HepG2 (cell line): ENCODE data around the gene DNAJC5. TPM values are rescaled to one million over a fixed set of nuclear protein-coding genes. Genes with fewer than 3 reads are reported as not detected.

Source experiments
- ATAC-seq: fragments of 200-7000 bp; cut with Tn5 transposase; 3 replicates; pipeline ENCODE4 v1.9.1; 2020; ENCODE audit warnings: mild to moderate bottlenecking, moderate library complexity
- BruUV-seq: library from RNA; stranded (reverse); fragments of 400-500 nt; replicated peaks from 2 replicates; lab custom pipeline; 2021; lab: Mats Ljungman, UMichigan
- CTCF ChIA-PET: fragments of 300-600 bp; formaldehyde crosslinking; extraction: SDS; loops from one replicate; lab custom pipeline; 2021; ENCODE audit warnings: low total read pairs, inconsistent platforms, low intra/inter-chr PET ratio; lab: Yijun Ruan, JAX
- POLR2A ChIA-PET: fragments of 350-600 bp; sonication (Branson Sonifier 250); formaldehyde crosslinking; loops from one replicate; lab custom pipeline; 2020; ENCODE audit warnings: antibody characterized with exemption, inconsistent platforms; lab: Yijun Ruan, JAX
- DNase-seq: peaks from one replicate; pipeline ENCODE4 v3.0.0-alpha.2; 2015; ENCODE audit warnings: low spot score
- FAIRE-seq: peaks from 3 replicates; lab custom pipeline; 2011; peaks lifted over from hg19 to GRCh38; lab: Jason Lieb, UNC
- H2AFZ ChIP-seq: one replicate; pipeline ENCODE4 v1.6.1; 2011; ENCODE audit warnings: low read length, inconsistent platforms
- H3K27ac ChIP-seq: fragments of 300-600 bp; 3 replicates; pipeline ENCODE4 v1.8.0; 2011; ENCODE audit warnings: mixed run types, mild to moderate bottlenecking, mixed read lengths, low read length, inconsistent platforms; ENCODE audit not compliant: insufficient read depth; ENCODE audit errors: extremely low read length
- H3K27me3 ChIP-seq, 2 experiments: fragments of 200-600 bp in 1 of 2; 2 replicates in 1 of 2; 3 replicates in 1 of 2; pipeline versions ENCODE4 v1.6.0 to v1.8.0; 2011; ENCODE audit warnings: low read length in 2 of 2, mild to moderate bottlenecking in 2 of 2, moderate library complexity in 2 of 2, inconsistent platforms in 1 of 2; ENCODE audit not compliant: insufficient read depth in 2 of 2, control insufficient read depth in 1 of 2
- H3K36me3 ChIP-seq, 2 experiments: fragments of 200-600 bp in 1 of 2; replicated peaks in 1 of 2; 2 replicates in 1 of 2; 3 replicates in 1 of 2; pipeline versions ENCODE4 v1.5.1 to v1.8.0; 2011; ENCODE audit warnings: low read length in 2 of 2, inconsistent platforms in 1 of 2; ENCODE audit not compliant: insufficient read depth in 2 of 2, control insufficient read depth in 1 of 2
- H3K4me1 ChIP-seq: 2 replicates; pipeline ENCODE4 v1.5.1; 2012; ENCODE audit warnings: low read length, inconsistent platforms; ENCODE audit not compliant: insufficient read depth
- H3K4me2 ChIP-seq: 2 replicates; pipeline ENCODE4 v1.6.0; 2011; ENCODE audit warnings: low read depth, low read length, inconsistent platforms
- H3K4me3 ChIP-seq, 3 experiments: fragments of 200-600 bp in 1 of 3; sonication (generic), shearing (Covaris generic) in 1 of 3; replicated peaks in 1 of 3; 2 replicates each; pipeline ENCODE4 v1.5.1; 2011 to 2016; ENCODE audit warnings: low read length in 3 of 3, inconsistent platforms in 2 of 3, low read depth in 2 of 3, mild to moderate bottlenecking in 2 of 3, control low read depth in 1 of 3, mixed read lengths in 1 of 3; ENCODE audit not compliant: insufficient read depth in 1 of 3
- H3K79me2 ChIP-seq: one replicate; pipeline ENCODE4 v1.6.1; 2011; ENCODE audit warnings: low read length, inconsistent platforms; ENCODE audit not compliant: insufficient read depth
- H3K9ac ChIP-seq: 2 replicates; pipeline ENCODE4 v1.6.0; 2011; ENCODE audit warnings: mild to moderate bottlenecking, low read depth, low read length, inconsistent platforms; ENCODE audit not compliant: insufficient read depth
- H3K9me3 ChIP-seq: 2 replicates; pipeline ENCODE4 v1.5.1; 2012; ENCODE audit warnings: mild to moderate bottlenecking, low read length
- H4K20me1 ChIP-seq: 2 replicates; pipeline ENCODE4 v1.6.0; 2011; ENCODE audit warnings: inconsistent platforms, mild to moderate bottlenecking, low read length, moderate library complexity; ENCODE audit not compliant: insufficient read depth
- CBX5 ChIP-seq: sonication (generic); formaldehyde crosslinking; IDR thresholded peaks from 2 replicates; pipeline ENCODE4 v1.4.0; 2020; ENCODE audit warnings: missing genetic modification reagents, borderline replicate concordance
- CHCHD3 ChIP-seq: sonication (generic); formaldehyde crosslinking; IDR thresholded peaks from 2 replicates; pipeline ENCODE4 v1.8.0; 2022; ENCODE audit warnings: mild to moderate bottlenecking, missing genetic modification reagents, moderate library complexity
- GABPB1 ChIP-seq: IDR thresholded peaks from 2 replicates; pipeline ENCODE4 v1.6.1; 2016; ENCODE audit warnings: mild to moderate bottlenecking, missing genetic modification reagents, moderate library complexity, missing compliant biosample characterization
- MTF2 ChIP-seq: sonication (generic); formaldehyde crosslinking; IDR thresholded peaks from 2 replicates; pipeline ENCODE4 v1.5.0; 2020; ENCODE audit warnings: missing genetic modification reagents, borderline replicate concordance
- NFE2L1 ChIP-seq: sonication (generic); formaldehyde crosslinking; IDR thresholded peaks from 2 replicates; pipeline ENCODE4 v1.4.0; 2020; ENCODE audit warnings: missing genetic modification reagents, mild to moderate bottlenecking, borderline replicate concordance
- NRL ChIP-seq: sonication (generic); formaldehyde crosslinking; IDR thresholded peaks from 2 replicates; pipeline ENCODE4 v1.5.0; 2020; ENCODE audit warnings: missing genetic modification reagents, mild to moderate bottlenecking, moderate library complexity, borderline replicate concordance
- RBFOX2 ChIP-seq: fragments of 200-400 bp; formaldehyde crosslinking; IDR thresholded peaks from 2 replicates; pipeline ENCODE4 v1.6.1; 2017; ENCODE audit warnings: low read depth, mild to moderate bottlenecking, low read length
- TBX2 ChIP-seq: sonication (generic); formaldehyde crosslinking; IDR thresholded peaks from 2 replicates; pipeline ENCODE4 v1.5.0; 2020; ENCODE audit warnings: missing genetic modification reagents, mild to moderate bottlenecking, borderline replicate concordance
- ZFX ChIP-seq: sonication (generic); formaldehyde crosslinking; IDR thresholded peaks from 2 replicates; pipeline ENCODE4 v1.4.0; 2020; ENCODE audit warnings: mild to moderate bottlenecking, low read depth, missing genetic modification reagents, moderate library complexity
- ZNF224 ChIP-seq: sonication (generic); formaldehyde crosslinking; IDR thresholded peaks from 2 replicates; pipeline ENCODE4 v1.5.0; 2020; ENCODE audit warnings: mild to moderate bottlenecking, missing genetic modification reagents
- ZNF501 ChIP-seq: sonication (generic); formaldehyde crosslinking; IDR thresholded peaks from 2 replicates; pipeline ENCODE4 v1.5.1; 2020; ENCODE audit warnings: mild to moderate bottlenecking, moderate library complexity, missing genetic modification reagents
- ZNF674 ChIP-seq: sonication (generic); formaldehyde crosslinking; IDR thresholded peaks from 2 replicates; pipeline ENCODE4 v1.5.0; 2020; ENCODE audit warnings: low read depth, mild to moderate bottlenecking, missing genetic modification reagents
- WGBS: methylation state at CpG from one replicate; pipeline ENCODE4 v1.1.6; 2017; ENCODE audit warnings: low lambda C conversion rate; 5-methylcytosine and 5-hydroxymethylcytosine counted together
- in situ Hi-C: cut with HindIII; loops from 2 replicates; pipeline ENCODE4 v1.10.0; 2017; ENCODE audit warnings: low pct_unique_long_range_greater_than_20kb; ENCODE audit not compliant: extremely low pct_ligation_motif_present
- intact Hi-C: fragments of 100-400 bp; cut with micrococcal nuclease; formaldehyde crosslinking; loops from one replicate; pipeline ENCODE4 v1.10.0; 2022; ENCODE audit not compliant: unreplicated experiment
- polyA plus RNA-seq, 8 experiments: library from polyadenylated mRNA; depleted of rRNA in 3 of 8; stranded (reverse) in 7 of 8; unstranded in 1 of 8; fragments of >200 nt; fragmentation: Illumina TruSeq in 4 of 8; extraction: Trizol in 4 of 8; gene quantifications; 2 replicates each; pipeline versions ENCODE4 v1.2.1 to v1.2.3, GENCODE V29; 2011 to 2016; ENCODE audit warnings: low read depth in 4 of 8, missing spikeins in 1 of 8, mixed read lengths in 1 of 8; ENCODE audit not compliant: insufficient read depth in 1 of 8
- total RNA-seq, 5 experiments: library from RNA; depleted of rRNA; stranded (reverse); fragments of >200 nt; fragmentation: Illumina TruSeq; extraction: Trizol; gene quantifications; 2 replicates each; pipeline ENCODE4 v1.2.3, GENCODE V29; 2016; ENCODE audit warnings: low read depth in 1 of 5
- TF ChIP-seq, protein P1 (sequence below): sonication (generic); formaldehyde crosslinking; IDR thresholded peaks from 2 replicates; pipeline ENCODE4 v1.5.1; 2020; ENCODE audit warnings: mild to moderate bottlenecking, missing genetic modification reagents, moderate library complexity
- TF ChIP-seq, protein P2 (sequence below): sonication (generic); formaldehyde crosslinking; IDR thresholded peaks from 2 replicates; pipeline ENCODE4 v1.4.0; 2020; ENCODE audit warnings: mild to moderate bottlenecking, missing genetic modification reagents
- TF ChIP-seq, protein P3 (sequence below): sonication (generic); formaldehyde crosslinking; IDR thresholded peaks from 2 replicates; pipeline ENCODE4 v1.8.0; 2022; ENCODE audit warnings: missing genetic modification reagents, mild to moderate bottlenecking, borderline replicate concordance

Gene DNAJC5
- total and polyA plus RNA-seq, 2 of the 13 experiments (the other 11 are each of a cell fraction or from before 2014, with no cell fraction given): 42.8 to 64.5 TPM

DNA sequence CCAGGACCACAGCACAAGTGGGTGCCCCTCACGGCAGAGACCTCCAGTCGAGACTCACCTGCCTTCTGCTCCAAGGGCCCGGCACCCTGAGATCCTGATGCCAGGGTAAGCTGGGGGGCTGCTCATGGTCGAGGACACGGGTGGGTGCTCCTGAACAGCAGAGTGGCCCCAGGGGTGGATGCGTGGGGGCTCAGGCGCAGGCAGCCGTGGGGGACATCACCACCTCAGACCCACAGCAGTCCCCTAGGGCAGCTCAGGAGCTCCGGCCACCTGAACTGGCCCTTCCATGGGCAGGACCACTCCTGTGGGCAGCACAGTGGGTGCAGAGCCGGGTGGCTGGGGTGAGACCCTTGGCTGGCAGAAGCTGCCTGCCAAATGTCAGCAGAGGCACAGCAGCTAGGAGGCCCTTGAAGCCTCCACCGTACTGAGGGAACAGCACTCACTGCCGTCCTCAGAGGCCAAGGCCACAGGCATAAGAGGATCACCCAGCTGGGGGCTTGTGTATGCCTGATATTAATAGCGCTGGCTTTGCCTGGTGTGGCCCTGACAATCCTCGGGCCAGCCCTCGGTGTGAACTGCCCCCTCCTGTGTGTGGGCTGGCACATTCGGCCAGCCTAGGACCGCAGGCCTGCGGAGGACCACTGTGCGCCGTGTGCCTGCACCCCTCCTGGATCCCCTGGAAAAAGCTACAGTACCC lies 55.9 kb downstream of the DNAJC5 start:
- Histone ChIP-seq H3K4me1 (peaks cover 69% of the 10 kb centered on the region), H3K27ac (peak overlapping the region; percentile 13), H3K4me3 (no peak overlapping the region), H3K4me2 (peak overlapping the region; percentile 4; the same call in 1 of the 2 replicates), H2AFZ (no peak overlapping the region), H3K9ac (peak overlapping the region; percentile 10; the same call in 1 of the 2 replicates), H3K79me2 (peaks cover 88% of the 10 kb centered on the region), H3K36me3 (peaks cover 15 to 22% of the 10 kb centered on the region in 2 experiments), H4K20me1 (peaks cover 88% of the 10 kb centered on the region), H3K9me3 (no peaks in the 10 kb centered on the region), H3K27me3 (no peaks in the 10 kb centered on the region)
- no peak for ATAC-seq
- ChIA-PET POLR2A (interaction anchor here (0.6 to 1.3 kb wide), 2 partner anchors 21 to 105 kb away, joined by 3 to 4 read pairs; no protein-coding TSS in a partner anchor), CTCF (interaction anchor here (1.5 kb wide), 1 partner anchor 23 kb away, joined by 4 read pairs; no protein-coding TSS in a partner anchor)
- 63% methylated on average over 6 of the region's 20 CpGs for WGBS
- no peak for DNase-seq
- intact Hi-C loops: no loop called here
- in situ Hi-C loops: no loop called here
- FAIRE-seq: no peak
- BruUV-seq: no TSS peak
- TF ChIP-seq GABPB1 (CRISPR knock-in tag) (0 out of 2 replicates have a peak, but pooled peaks have one; percentile 3), TBX2 (CRISPR knock-in tag) (0 out of 2 replicates have a peak, but pooled peaks have one; percentile 9), NFE2L1 (CRISPR knock-in tag) (0 out of 2 replicates have a peak, but pooled peaks have one; percentile 69), RBFOX2 (peak; percentile 45; the same call in 1 of the 2 replicates), ZNF224 (CRISPR knock-in tag) (0 out of 2 replicates have a peak, but pooled peaks have one; percentile 0), ZNF674 (CRISPR knock-in tag) (0 out of 2 replicates have a peak, but pooled peaks have one; percentile 30), MTF2 (CRISPR knock-in tag) (no peak), CHCHD3 (CRISPR knock-in tag) (no peak), NRL (0 out of 2 replicates have a peak, but pooled peaks have one; percentile 19), ZNF501 (CRISPR knock-in tag) (0 out of 2 replicates have a peak, but pooled peaks have one; percentile 23), ZFX (0 out of 2 replicates have a peak, but pooled peaks have one; percentile 37), CBX5 (CRISPR knock-in tag) (no peak)
- TF ChIP-seq, protein P1, sequence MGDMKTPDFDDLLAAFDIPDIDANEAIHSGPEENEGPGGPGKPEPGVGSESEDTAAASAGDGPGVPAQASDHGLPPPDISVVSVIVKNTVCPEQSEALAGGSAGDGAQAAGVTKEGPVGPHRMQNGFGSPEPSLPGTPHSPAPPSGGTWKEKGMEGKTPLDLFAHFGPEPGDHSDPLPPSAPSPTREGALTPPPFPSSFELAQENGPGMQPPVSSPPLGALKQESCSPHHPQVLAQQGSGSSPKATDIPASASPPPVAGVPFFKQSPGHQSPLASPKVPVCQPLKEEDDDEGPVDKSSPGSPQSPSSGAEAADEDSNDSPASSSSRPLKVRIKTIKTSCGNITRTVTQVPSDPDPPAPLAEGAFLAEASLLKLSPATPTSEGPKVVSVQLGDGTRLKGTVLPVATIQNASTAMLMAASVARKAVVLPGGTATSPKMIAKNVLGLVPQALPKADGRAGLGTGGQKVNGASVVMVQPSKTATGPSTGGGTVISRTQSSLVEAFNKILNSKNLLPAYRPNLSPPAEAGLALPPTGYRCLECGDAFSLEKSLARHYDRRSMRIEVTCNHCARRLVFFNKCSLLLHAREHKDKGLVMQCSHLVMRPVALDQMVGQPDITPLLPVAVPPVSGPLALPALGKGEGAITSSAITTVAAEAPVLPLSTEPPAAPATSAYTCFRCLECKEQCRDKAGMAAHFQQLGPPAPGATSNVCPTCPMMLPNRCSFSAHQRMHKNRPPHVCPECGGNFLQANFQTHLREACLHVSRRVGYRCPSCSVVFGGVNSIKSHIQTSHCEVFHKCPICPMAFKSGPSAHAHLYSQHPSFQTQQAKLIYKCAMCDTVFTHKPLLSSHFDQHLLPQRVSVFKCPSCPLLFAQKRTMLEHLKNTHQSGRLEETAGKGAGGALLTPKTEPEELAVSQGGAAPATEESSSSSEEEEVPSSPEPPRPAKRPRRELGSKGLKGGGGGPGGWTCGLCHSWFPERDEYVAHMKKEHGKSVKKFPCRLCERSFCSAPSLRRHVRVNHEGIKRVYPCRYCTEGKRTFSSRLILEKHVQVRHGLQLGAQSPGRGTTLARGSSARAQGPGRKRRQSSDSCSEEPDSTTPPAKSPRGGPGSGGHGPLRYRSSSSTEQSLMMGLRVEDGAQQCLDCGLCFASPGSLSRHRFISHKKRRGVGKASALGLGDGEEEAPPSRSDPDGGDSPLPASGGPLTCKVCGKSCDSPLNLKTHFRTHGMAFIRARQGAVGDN: 0 out of 2 replicates have a peak, but pooled peaks have one; percentile 9
- TF ChIP-seq, protein P2, sequence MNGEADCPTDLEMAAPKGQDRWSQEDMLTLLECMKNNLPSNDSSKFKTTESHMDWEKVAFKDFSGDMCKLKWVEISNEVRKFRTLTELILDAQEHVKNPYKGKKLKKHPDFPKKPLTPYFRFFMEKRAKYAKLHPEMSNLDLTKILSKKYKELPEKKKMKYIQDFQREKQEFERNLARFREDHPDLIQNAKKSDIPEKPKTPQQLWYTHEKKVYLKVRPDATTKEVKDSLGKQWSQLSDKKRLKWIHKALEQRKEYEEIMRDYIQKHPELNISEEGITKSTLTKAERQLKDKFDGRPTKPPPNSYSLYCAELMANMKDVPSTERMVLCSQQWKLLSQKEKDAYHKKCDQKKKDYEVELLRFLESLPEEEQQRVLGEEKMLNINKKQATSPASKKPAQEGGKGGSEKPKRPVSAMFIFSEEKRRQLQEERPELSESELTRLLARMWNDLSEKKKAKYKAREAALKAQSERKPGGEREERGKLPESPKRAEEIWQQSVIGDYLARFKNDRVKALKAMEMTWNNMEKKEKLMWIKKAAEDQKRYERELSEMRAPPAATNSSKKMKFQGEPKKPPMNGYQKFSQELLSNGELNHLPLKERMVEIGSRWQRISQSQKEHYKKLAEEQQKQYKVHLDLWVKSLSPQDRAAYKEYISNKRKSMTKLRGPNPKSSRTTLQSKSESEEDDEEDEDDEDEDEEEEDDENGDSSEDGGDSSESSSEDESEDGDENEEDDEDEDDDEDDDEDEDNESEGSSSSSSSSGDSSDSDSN (CRISPR knock-in tag): peak; percentile 48; the same call in 1 of the 2 replicates
- TF ChIP-seq, protein P3, sequence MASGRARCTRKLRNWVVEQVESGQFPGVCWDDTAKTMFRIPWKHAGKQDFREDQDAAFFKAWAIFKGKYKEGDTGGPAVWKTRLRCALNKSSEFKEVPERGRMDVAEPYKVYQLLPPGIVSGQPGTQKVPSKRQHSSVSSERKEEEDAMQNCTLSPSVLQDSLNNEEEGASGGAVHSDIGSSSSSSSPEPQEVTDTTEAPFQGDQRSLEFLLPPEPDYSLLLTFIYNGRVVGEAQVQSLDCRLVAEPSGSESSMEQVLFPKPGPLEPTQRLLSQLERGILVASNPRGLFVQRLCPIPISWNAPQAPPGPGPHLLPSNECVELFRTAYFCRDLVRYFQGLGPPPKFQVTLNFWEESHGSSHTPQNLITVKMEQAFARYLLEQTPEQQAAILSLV (CRISPR knock-in tag): no peak
